ENCODE results near the gene SLC38A11.

DNA sequence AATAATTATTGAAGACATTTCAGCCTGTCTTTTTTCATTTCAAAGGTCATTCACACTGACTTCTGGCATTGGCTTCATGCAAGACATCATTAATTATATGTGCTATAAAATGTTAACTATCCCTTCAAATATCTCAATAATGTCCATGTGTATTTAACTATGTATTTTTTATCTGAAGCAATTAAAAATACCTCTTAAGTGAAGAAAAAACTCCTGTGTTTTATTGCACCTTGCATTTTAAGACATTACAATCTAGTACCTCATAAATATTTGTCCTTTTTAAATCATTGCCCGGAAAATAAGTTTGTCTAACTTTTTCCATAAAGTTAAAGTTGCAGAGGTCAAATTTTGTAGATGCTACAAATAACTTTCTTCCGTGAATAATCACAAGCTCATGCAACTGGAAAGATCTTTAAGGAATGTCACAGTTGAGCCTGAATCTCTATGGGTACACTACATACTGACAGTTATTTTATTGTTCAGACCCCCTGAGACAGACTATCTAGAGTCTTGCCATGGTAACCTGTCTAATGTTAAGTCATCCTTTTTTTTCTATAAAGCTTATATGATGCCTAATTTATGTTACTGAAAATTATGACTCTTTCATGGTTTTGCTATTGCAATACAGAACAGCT is 75.3 kb downstream of the SLC38A11 start:
- TF ChIP-seq EGR1 (IDR thresholded peaks at IDR 0.05; ENCODE audit: borderline replicate concordance in 1 of 2, low read depth in 2 of 2, low read length in 2 of 2) (no peak), POLR2AphosphoS5 (IDR thresholded peaks at IDR 0.05; ENCODE audit: low read length) (no peak), CHD2 (IDR thresholded peaks at IDR 0.05; ENCODE audit: borderline replicate concordance, low read depth, low read length) (no peak), HCFC1 (IDR thresholded peaks at IDR 0.05; ENCODE audit: low read length) (no peak), NFXL1 (IDR thresholded peaks at IDR 0.05; ENCODE audit: borderline replicate concordance) (no peak), CHD4 (IDR thresholded peaks at IDR 0.05) (no peak), BHLHE40 (IDR thresholded peaks at IDR 0.05; ENCODE audit: borderline replicate concordance in 1 of 2, low read depth in 2 of 2, low read length in 1 of 2) (no peak), SUZ12 (IDR thresholded peaks at IDR 0.05; ENCODE audit: unreplicated experiment) (no peak), CBFB (IDR thresholded peaks at IDR 0.05; ENCODE audit: low read depth) (no peak), EP300 (IDR thresholded peaks at IDR 0.05; ENCODE audit: borderline replicate concordance in 1 of 2, control insufficient read depth in 1 of 2, low read depth in 2 of 2, low read length in 2 of 2) (no peak), YY1 (IDR thresholded peaks at IDR 0.05; ENCODE audit: low read depth, low read length) (no peak)
- TF ChIP-seq, protein P1, sequence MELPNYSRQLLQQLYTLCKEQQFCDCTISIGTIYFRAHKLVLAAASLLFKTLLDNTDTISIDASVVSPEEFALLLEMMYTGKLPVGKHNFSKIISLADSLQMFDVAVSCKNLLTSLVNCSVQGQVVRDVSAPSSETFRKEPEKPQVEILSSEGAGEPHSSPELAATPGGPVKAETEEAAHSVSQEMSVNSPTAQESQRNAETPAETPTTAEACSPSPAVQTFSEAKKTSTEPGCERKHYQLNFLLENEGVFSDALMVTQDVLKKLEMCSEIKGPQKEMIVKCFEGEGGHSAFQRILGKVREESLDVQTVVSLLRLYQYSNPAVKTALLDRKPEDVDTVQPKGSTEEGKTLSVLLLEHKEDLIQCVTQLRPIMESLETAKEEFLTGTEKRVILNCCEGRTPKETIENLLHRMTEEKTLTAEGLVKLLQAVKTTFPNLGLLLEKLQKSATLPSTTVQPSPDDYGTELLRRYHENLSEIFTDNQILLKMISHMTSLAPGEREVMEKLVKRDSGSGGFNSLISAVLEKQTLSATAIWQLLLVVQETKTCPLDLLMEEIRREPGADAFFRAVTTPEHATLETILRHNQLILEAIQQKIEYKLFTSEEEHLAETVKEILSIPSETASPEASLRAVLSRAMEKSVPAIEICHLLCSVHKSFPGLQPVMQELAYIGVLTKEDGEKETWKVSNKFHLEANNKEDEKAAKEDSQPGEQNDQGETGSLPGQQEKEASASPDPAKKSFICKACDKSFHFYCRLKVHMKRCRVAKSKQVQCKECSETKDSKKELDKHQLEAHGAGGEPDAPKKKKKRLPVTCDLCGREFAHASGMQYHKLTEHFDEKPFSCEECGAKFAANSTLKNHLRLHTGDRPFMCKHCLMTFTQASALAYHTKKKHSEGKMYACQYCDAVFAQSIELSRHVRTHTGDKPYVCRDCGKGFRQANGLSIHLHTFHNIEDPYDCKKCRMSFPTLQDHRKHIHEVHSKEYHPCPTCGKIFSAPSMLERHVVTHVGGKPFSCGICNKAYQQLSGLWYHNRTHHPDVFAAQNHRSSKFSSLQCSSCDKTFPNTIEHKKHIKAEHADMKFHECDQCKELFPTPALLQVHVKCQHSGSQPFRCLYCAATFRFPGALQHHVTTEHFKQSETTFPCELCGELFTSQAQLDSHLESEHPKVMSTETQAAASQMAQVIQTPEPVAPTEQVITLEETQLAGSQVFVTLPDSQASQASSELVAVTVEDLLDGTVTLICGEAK (IDR thresholded peaks at IDR 0.05; ENCODE audit: borderline replicate concordance): no peak
- TF ChIP-seq, protein P2, sequence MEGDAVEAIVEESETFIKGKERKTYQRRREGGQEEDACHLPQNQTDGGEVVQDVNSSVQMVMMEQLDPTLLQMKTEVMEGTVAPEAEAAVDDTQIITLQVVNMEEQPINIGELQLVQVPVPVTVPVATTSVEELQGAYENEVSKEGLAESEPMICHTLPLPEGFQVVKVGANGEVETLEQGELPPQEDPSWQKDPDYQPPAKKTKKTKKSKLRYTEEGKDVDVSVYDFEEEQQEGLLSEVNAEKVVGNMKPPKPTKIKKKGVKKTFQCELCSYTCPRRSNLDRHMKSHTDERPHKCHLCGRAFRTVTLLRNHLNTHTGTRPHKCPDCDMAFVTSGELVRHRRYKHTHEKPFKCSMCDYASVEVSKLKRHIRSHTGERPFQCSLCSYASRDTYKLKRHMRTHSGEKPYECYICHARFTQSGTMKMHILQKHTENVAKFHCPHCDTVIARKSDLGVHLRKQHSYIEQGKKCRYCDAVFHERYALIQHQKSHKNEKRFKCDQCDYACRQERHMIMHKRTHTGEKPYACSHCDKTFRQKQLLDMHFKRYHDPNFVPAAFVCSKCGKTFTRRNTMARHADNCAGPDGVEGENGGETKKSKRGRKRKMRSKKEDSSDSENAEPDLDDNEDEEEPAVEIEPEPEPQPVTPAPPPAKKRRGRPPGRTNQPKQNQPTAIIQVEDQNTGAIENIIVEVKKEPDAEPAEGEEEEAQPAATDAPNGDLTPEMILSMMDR (IDR thresholded peaks at IDR 0.05 in 2 of 3, conservative IDR thresholded peaks at IDR 0.05 in 1 of 3; ENCODE audit: control insufficient read depth in 2 of 3, extremely low read depth in 1 of 3, insufficient read depth in 1 of 3, low read depth in 3 of 3, low read length in 3 of 3): no peak
